Measurements from ENCODE around the gene MYO5B.

GRCh38 chr18:49795612-49796552 lies 399.1 kb downstream of the MYO5B start:
- TF ChIP-seq EZH2phosphoT487 (IDR thresholded peaks at IDR 0.05; ENCODE audit: borderline replicate concordance, low read length), result no peak
- no peak for TF ChIP-seq CTCF (IDR thresholded peaks at IDR 0.05; ENCODE audit: low read depth, low read length, poor library complexity, severe bottlenecking)

Measured in DOHH2 (cell line).